GM18868 (cell line): ENCODE data around the gene LTN1.

ENCODE experiments used
- ATAC-seq: cut with Tn5 transposase; IDR thresholded peaks from one replicate; pipeline ENCODE4 v1.9.1; 2021; ENCODE audit warnings: mild to moderate bottlenecking, moderate library complexity; ENCODE audit not compliant: unreplicated experiment

The LTN1 gene

DNA sequence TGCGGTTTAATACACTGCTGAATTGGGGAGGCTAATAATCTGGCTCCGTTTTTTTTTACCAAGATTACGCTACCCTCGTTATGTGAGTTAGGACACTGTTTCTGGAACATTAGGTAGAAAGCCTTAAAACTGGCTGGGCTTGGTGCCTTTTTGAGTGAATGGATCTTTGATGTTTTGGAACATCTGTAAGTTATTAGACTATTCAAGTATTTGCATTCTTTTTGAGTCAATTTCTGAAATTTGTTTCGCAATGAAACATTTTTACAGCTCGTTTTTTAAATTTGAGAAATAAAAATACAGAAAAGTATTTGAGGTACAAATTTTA lies 106.9 kb downstream of the LTN1 start:
- no peak for ATAC-seq

- ATAC-seq: peak; percentile 98
Measured at GRCh38 chr21:28884976-28885852, 107.5 kb downstream of the LTN1 start.

GRCh38 chr21:28884481-28884880 lies 108.2 kb downstream of the LTN1 start:
- peak; percentile 25 for ATAC-seq

DNA sequence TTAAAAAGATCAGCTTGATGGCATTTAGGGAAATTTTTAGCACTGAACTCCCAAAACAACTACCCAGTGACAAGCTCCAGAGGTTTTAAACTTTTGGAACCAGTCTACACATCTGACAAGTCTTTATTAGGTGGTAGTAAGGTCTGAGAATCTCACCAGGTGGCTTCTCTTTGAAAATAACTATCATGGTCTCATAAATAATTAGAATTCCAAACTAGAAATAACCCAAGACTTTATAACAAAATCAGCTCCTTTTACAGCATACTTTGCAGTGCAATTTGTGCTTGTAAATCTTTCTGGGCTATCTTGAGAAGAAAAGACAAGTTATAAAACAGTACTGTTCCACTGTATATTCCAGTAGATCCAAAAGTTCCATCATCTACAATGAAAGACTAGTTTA lies 108.7 kb downstream of the LTN1 start:
- no peak for ATAC-seq

GRCh38 chr21:28882345-28882744 lies 110.3 kb downstream of the LTN1 start:
- ATAC-seq: no peak
